GM10248 (cell line): ENCODE data around the gene MACROH2A2.
"Not testable (repeated sequence)": the region's sequence is repeated elsewhere in the genome, so short reads cannot be mapped to it uniquely, and the experiment has no call there.

Experiments
- CTCF ChIA-PET: fragments of 300-600 bp; sonication (Branson Sonifier 250); formaldehyde crosslinking; extraction: SDS; loops from one replicate; lab custom pipeline; 2021; ENCODE audit warnings: antibody characterized with exemption; lab: Yijun Ruan, JAX
- POLR2A ChIA-PET: fragments of 350-650 bp; sonication (Branson Sonifier 250); formaldehyde crosslinking; extraction: SDS; loops from one replicate; lab custom pipeline; 2020; ENCODE audit warnings: antibody characterized with exemption; lab: Yijun Ruan, JAX
- DNase-seq: peaks from one replicate; pipeline ENCODE4 v3.0.0; 2012; ENCODE audit errors: extremely low spot score
- TF ChIP-seq, protein P1 (sequence below): IDR thresholded peaks from 2 replicates; pipeline ENCODE4 v1.5.1; 2012; ENCODE audit warnings: mild to moderate bottlenecking, low read depth; ENCODE audit errors: extremely low read depth, missing control alignments, control extremely low read depth

MACROH2A2 gene

DNA sequence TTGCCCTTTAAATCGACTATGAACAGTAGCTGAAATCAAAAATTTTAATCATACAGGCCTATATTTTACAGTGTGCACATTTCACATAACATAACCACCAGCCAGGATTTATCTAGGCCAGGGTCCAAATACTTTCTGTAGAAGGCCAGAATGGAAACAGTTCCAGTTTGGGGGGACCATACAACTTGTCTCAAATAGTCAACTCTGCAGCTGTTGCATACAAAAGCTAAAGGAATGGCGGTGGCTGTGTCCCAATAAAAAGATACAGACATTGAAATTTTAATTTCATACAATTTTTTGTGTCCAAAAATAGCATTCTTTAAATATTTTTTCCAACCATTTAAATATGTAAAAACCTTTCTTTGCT, 94.6 kb downstream of the MACROH2A2 start:
- DNase-seq: no peak
- POLR2A ChIA-PET: no interaction called here
- TF ChIP-seq, protein P1, sequence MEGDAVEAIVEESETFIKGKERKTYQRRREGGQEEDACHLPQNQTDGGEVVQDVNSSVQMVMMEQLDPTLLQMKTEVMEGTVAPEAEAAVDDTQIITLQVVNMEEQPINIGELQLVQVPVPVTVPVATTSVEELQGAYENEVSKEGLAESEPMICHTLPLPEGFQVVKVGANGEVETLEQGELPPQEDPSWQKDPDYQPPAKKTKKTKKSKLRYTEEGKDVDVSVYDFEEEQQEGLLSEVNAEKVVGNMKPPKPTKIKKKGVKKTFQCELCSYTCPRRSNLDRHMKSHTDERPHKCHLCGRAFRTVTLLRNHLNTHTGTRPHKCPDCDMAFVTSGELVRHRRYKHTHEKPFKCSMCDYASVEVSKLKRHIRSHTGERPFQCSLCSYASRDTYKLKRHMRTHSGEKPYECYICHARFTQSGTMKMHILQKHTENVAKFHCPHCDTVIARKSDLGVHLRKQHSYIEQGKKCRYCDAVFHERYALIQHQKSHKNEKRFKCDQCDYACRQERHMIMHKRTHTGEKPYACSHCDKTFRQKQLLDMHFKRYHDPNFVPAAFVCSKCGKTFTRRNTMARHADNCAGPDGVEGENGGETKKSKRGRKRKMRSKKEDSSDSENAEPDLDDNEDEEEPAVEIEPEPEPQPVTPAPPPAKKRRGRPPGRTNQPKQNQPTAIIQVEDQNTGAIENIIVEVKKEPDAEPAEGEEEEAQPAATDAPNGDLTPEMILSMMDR: no peak
- CTCF ChIA-PET: interaction anchor here (0.7 to 5.4 kb wide), 19 partner anchors 9 to 262 kb away, joined by 3 to 77 read pairs (median 11); partner anchors contain the start of genes AIFM2, EIF4EBP2 and SAR1A

DNA sequence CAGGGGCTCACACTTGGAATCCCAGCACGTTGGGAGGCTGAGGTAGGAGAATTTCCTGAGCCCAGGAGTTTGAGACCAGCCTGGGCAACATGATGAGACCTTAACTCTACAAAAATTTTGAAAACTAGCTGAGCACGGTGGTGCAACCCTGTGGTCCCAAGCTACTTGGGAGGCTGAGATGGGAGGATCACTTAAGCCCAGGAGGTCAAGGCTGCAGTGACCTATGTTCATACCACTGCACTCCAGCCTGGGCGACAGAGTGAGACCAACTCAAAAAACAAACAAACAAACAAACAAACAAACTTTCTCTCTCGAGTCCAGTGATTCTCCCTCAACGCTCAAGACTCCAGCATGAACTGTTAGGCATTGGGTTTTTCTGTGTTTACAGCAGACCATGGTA, 95.9 kb downstream of the MACROH2A2 start:
- DNase-seq: no peak
- TF ChIP-seq, protein P1: no peak
- ChIA-PET CTCF (interaction anchor here (1.3 to 5.4 kb wide), 5 partner anchors 11 to 33 kb away, joined by 4 to 77 read pairs (median 12); partner anchors contain the start of gene SAR1A), POLR2A (no interaction called here)

DNA sequence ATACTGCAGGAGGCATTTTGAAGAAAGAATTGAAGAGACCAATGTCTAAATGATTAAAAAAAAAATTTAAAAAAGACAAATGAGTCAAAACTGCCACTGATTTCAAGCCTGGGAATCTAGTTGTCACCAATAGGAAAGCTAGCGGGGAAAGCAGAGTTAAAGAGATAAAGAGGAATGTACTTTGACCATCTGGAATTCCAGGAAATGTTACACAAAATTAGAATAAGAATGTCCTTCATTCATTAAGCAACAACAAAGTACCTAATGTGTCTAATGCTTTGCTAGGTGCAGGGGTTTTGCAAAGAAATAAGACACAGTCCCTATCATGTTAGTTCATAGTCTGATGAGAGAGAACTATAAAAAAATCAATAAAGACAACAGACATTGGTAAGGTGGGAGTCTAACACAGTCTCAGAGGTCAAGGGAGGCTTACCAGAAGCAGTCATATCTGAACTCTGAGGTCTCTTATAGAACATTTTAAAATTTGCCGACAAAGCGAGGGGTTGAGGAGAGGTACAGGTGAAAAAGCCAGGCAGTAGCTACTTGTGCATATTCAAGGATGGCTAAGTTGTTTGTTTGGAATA, 102.7 kb downstream of the MACROH2A2 start:
- ChIA-PET POLR2A (interaction anchor here (2.5 kb wide), 1 partner anchor 9 kb away, joined by 9 read pairs; the partner anchor contains the start of gene TYSND1), CTCF (interaction anchor here (1.0 to 5.4 kb wide), 3 partner anchors 9 to 65 kb away, joined by 3 to 51 read pairs (median 3); partner anchors contain the start of gene TYSND1)
- DNase-seq: no peak
- TF ChIP-seq, protein P1: no peak

DNA sequence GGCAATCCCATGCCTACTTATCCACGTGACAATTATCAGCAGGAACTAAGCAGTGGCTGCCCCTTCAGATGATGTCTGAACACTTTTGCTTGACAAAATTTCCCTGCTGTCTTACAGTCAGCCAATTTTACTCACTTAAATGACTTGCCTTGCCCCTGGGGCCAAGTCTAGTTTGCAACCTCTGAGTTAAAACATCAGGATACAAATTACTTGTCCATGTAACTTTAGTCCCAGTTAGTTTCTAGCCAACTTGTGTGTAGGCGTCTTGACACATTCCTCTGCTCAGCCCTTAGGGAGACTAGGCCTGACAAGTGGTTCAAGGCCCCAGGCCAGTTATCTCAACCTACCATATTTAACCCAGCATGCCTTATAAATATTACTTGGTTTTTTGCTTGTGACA, 105.5 kb downstream of the MACROH2A2 start:
- no peak for DNase-seq
- ChIA-PET CTCF (interaction anchor here (1.0 to 5.4 kb wide), 2 partner anchors 9 to 12 kb away, joined by 5 to 51 read pairs; partner anchors contain the start of gene TYSND1), POLR2A (no interaction called here)
- TF ChIP-seq, protein P1: no peak

DNA sequence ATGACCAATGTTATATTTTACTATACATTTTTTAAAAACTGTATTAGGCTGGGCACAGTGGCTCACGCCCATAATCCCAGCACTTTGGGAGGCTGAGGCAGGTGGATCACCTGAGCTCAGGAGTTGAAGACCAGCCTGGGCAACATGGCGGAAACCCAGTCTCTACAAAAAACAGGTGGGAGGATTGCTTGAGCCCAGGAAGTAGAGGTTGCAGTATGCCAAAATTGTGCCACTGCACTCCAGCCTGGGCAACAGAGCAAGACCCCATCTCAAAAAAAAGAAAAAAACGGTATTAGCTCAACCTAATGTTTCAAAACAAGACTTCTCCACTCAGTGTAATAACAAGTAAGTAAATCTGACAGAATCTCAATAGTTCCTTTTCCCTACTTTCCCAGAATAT, 106.7 kb downstream of the MACROH2A2 start:
- not testable (repeated sequence) for DNase-seq
- POLR2A ChIA-PET: interaction anchor here (0.6 kb wide), 1 partner anchor 13 kb away, joined by 3 read pairs; the partner anchor contains the start of gene TYSND1
- CTCF ChIA-PET: interaction anchor here (1.1 to 5.4 kb wide), 4 partner anchors 9 to 15 kb away, joined by 4 to 51 read pairs (median 4); partner anchors contain the start of gene TYSND1

DNA sequence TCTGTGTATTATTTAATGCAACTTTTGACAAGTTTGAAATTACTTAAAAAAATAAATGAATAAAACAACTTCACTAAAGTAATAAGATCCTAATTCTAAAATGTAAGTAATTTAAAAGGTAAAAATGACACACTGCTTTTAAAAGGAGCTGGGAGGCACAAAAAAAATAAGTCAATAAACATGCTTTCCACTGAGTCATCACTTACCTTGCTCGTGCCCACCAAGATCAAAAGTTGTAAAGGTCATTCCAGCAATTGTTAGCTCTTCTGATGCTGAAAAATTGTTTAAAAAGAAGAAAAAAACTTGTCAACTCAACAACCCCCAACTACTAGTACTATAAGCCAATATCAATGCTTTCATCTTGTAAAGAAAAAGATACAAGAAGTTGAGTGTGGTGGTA, 108.2 kb downstream of the MACROH2A2 start:
- TF ChIP-seq, protein P1: no peak
- DNase-seq: no peak
- POLR2A ChIA-PET: no interaction called here
- CTCF ChIA-PET: interaction anchor here (0.9 to 3.6 kb wide), 5 partner anchors 10 to 204 kb away, joined by 3 to 38 read pairs (median 5); partner anchors contain the start of genes SAR1A and TYSND1
